WI38 (cell line): Measurements from ENCODE around the gene ABCD1.
"Not testable (repeated sequence)": the region's sequence is repeated elsewhere in the genome, so short reads cannot be mapped to it uniquely, and the experiment has no call there.

Experiments used
- H3K4me3 ChIP-seq: 2 replicates; pipeline ENCODE4 v1.5.1; 2011; ENCODE audit warnings: low read depth, mild to moderate bottlenecking, control low read depth, low read length
- TF ChIP-seq, protein P1 (sequence below): IDR thresholded peaks from 2 replicates; pipeline ENCODE4 v1.5.1; 2012; ENCODE audit warnings: low read depth, mild to moderate bottlenecking, control low read depth, low read length

The ABCD1 gene

DNA sequence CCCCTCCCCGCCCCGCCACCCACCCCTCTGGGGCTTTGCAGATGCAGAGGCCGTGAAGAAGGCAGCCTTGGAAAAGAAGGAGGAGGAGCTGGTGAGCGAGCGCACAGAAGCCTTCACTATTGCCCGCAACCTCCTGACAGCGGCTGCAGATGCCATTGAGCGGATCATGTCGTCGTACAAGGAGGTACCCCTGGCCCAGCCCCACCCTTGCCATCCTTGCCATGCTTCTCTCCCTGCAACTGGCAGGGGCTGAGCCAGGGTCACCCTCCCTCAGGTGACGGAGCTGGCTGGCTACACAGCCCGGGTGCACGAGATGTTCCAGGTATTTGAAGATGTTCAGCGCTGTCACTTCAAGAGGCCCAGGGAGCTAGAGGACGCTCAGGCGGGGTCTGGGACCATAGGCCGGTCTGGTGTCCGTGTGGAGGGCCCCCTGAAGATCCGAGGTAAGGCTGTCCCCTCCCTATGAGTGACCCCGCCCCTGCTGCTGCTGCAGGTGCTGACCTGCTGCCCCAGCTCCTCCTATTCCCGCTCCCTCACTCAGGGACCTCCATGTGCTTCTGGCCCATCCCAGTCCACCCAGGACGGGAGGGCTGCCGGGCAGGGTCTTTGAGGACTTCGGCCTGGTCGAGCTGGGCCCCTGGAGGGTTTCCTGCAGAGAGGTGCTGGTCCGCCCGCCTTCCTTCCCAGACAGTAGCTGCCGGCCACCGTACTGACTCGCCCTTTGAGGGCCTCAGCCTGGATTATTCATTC, 11.6 kb downstream of the ABCD1 start:
- H3K4me3 ChIP-seq = no peak overlapping the region
- TF ChIP-seq, protein P1, sequence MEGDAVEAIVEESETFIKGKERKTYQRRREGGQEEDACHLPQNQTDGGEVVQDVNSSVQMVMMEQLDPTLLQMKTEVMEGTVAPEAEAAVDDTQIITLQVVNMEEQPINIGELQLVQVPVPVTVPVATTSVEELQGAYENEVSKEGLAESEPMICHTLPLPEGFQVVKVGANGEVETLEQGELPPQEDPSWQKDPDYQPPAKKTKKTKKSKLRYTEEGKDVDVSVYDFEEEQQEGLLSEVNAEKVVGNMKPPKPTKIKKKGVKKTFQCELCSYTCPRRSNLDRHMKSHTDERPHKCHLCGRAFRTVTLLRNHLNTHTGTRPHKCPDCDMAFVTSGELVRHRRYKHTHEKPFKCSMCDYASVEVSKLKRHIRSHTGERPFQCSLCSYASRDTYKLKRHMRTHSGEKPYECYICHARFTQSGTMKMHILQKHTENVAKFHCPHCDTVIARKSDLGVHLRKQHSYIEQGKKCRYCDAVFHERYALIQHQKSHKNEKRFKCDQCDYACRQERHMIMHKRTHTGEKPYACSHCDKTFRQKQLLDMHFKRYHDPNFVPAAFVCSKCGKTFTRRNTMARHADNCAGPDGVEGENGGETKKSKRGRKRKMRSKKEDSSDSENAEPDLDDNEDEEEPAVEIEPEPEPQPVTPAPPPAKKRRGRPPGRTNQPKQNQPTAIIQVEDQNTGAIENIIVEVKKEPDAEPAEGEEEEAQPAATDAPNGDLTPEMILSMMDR = no peak

DNA sequence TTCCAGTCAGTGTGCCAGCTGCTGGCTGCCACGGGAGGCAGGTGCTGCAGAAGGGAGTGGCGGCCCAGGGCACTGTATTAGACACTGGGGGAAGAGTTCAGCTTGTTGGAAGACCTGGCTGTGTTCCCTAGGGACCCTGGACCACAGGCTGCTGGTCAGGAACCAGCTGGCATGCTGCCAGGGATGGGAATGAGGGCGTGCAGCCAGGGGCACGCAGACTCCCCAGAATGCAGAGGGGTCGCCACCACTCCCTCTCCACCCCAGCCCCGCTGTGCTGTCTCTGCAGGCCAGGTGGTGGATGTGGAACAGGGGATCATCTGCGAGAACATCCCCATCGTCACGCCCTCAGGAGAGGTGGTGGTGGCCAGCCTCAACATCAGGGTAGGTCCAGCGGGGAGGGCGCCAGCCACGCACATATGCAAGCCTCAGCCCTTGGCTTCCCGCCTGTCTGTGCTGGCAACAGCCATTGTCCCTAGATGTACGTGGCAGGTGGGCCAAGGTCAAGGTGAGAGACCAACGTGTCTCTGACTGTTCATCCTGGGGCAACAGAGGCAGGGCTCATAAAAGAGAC, 12.3 kb downstream of the ABCD1 start:
- TF ChIP-seq, protein P1 = no peak
- H3K4me3 ChIP-seq = no peak overlapping the region

DNA sequence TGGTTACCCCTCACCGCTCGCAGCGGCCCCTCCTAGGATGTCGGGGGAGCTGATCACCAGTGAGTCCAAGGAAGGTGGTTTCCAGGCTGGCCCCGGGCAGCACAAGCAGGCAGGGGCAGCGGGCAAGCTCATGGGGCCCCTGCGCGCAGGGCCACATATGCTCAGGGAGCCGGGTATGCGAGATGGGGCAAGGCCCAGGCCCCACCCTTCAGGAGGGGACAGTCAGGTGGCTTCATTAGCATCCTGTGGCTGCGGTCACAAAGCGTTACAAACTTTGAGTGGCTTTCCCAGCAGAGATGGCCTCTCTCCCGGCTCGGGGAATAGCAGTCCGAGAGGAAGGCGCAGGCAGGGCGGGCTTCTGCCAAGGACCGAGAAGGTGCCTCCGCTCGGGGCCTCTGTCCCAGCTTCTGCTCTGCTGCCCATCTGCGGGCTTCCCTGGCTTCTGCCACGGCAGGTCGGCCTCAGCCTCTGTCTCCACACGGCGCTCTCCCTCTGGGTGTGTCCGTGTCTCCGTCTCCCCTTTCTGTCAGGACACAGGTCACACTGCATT, 13.5 kb downstream of the ABCD1 start:
- TF ChIP-seq, protein P1 = no peak
- no peak overlapping the region for H3K4me3 ChIP-seq

DNA sequence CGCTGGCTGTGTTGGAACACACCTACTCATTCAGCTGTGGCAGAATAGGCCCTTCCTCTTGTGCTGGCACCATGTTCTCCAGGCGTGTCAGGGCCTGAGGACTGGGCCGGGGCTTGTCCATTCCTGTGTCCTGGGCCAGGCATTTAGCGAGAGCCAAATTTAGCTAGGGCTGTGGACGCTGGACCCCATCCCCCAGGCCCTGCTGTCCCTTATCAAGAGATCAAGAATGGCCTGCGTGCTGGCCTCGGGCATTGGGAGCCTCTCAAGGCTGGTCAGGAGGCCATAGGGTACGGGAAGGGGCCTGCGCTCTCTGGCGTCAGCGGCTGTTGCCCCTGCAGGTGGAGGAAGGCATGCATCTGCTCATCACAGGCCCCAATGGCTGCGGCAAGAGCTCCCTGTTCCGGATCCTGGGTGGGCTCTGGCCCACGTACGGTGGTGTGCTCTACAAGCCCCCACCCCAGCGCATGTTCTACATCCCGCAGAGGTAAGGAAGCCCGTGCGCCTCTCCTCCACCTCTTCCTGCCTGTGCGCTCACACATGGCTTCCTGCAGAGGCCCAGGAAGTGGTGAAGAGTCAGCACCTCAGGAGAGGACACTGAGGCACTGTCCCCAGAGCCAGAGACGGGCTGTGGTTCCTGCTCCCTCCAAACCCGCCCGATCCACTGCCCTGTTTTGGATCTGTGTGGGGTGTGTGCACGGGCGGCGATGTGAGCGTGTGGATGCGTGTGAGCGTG, 15.3 kb downstream of the ABCD1 start:
- no peak overlapping the region for H3K4me3 ChIP-seq
- TF ChIP-seq, protein P1 = no peak

DNA sequence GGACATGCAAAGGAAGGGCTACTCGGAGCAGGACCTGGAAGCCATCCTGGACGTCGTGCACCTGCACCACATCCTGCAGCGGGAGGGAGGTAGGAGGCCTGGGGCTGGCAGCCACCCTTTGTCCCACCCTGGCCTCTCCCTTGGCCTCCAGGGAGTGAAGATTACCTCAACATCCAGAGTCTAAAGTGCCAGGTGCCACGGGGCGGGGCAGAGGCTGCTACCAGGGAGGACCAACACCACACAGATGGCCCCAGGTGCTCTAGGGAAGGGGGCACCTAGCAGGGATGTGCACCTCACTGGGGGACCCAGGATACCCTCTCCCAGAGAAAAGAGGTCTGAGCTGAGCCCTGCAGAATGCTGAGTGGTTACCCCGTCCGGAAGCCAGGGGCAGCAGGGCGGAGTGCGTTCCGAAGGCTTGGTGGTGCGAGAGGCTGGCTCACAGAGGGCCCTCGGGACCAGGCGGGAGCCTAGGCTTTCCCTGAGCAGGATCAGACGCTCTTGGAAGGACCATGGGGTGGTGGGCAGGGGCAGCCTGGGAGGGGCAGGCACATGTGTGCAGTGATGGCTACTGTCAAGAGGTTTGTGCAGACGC, 16.1 kb downstream of the ABCD1 start:
- no peak overlapping the region for H3K4me3 ChIP-seq
- TF ChIP-seq, protein P1 = no peak

DNA sequence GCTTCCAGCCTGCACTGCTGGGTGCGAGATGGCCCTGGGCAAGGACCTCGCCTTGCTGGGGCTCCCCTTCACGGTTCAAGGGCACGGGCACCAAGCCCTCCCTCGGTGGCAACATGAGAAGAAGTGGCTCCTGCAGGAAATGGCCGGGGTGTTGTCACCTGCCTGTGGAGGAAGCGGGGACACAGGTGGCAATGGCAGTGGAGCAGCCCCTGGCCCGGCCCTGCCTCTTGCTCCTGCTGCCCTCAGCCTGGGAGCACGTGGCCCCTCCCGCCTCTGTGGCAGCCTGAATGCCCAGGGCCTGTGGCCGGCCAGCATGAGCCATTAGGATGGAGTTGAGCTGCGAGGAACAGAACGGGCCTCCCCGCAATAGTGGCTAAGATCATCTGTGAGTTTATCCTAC, 16.8 kb downstream of the ABCD1 start:
- TF ChIP-seq, protein P1 = no peak
- no peak overlapping the region for H3K4me3 ChIP-seq

DNA sequence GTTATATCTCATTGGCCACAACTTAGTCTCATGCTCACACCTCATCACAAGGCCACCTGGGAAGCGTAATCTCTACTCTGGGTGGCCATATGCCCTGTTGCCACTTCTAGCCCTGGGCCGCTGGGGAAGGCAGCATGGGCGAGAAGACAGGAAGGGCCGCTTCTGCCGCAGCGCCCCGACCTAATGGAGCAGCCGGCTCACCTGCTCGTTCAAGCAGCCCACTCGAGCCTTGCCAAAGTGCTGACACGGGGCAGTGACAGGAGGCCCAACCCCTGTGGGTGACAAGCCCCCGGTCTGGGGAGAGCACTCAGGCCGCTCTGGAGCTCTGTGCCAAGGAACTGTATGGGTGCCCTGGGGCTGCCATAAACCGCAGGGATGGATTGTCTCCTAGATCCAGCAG, 17.5 kb downstream of the ABCD1 start:
- not testable (repeated sequence) for H3K4me3 ChIP-seq

DNA sequence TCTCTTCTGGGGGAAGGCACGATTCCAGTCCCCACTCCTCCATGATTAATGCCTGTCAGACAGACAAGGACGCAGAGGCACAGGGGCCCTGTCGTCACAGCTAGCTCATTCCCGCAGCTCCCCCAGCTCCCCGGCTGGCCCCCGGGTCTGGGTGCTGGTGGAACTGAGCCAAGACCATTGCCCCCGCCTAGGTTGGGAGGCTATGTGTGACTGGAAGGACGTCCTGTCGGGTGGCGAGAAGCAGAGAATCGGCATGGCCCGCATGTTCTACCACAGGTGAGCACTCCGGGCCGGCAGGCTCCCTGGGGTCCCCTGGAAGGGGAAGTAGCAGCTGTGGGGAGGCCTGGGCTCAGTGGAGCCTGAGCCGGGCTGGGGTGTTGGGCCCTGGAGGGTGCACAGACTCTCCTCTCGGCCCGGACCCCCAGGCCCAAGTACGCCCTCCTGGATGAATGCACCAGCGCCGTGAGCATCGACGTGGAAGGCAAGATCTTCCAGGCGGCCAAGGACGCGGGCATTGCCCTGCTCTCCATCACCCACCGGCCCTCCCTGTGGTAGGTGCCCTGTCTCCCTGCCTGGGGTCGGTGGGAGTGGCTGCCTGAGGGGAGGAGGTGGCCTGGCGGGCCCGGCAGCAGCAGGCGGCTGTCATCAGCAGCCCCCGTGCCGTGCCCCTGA, 18.3 kb downstream of the ABCD1 start:
- H3K4me3 ChIP-seq = not testable (repeated sequence)

DNA sequence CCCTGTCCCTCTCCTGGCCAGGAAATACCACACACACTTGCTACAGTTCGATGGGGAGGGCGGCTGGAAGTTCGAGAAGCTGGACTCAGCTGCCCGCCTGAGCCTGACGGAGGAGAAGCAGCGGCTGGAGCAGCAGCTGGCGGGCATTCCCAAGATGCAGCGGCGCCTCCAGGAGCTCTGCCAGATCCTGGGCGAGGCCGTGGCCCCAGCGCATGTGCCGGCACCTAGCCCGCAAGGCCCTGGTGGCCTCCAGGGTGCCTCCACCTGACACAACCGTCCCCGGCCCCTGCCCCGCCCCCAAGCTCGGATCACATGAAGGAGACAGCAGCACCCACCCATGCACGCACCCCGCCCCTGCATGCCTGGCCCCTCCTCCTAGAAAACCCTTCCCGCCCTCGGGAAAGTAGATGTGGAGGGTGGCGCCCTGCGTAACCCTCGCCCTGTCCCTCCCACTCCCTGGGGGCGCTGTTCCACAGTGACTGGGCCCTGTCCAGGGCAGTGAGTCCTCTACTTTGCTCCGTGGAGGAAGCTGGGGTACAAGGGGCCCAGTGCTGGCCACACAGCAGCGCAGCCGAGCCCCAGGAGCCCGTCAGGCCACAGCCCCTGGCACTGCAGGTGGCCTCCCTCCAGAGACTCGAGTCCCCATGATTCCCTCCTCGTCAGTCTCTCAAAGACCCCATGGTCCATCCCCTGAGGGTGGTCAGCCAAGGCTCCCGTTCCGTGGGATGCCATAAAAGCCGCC, 19.0 kb downstream of the ABCD1 start:
- H3K4me3 ChIP-seq = not testable (repeated sequence)
